UCSD-AML1 (cell line): ENCODE results near the gene MAN1A1.

Experiments
- DNase-seq: peaks from one replicate; lab custom pipeline; 2025; ENCODE audit not compliant: unreplicated experiment; lab: John Stamatoyannopoulos, UW

The MAN1A1 gene

GRCh38 chr6:119240257-119241110, 109.1 kb downstream of the MAN1A1 start:
- DNase-seq: no peak

GRCh38 chr6:119237177-119237715, 112.3 kb downstream of the MAN1A1 start:
- no peak for DNase-seq

GRCh38 chr6:119234941-119235340, 114.6 kb downstream of the MAN1A1 start:
- DNase-seq: no peak

GRCh38 chr6:119234457-119234856, 115.1 kb downstream of the MAN1A1 start:
- DNase-seq: no peak

GRCh38 chr6:119233312-119233984, 116.1 kb downstream of the MAN1A1 start:
- DNase-seq: no peak

GRCh38 chr6:119231394-119231793, 118.2 kb downstream of the MAN1A1 start:
- DNase-seq: no peak

- DNase-seq: no peak
Measured at GRCh38 chr6:119230160-119230559, 119.4 kb downstream of the MAN1A1 start.

- DNase-seq: no peak
Measured at GRCh38 chr6:119227377-119227776, 122.2 kb downstream of the MAN1A1 start.

- DNase-seq: no peak
Measured at GRCh38 chr6:119226089-119226488, 123.5 kb downstream of the MAN1A1 start.

- DNase-seq: no peak
Measured at GRCh38 chr6:119224095-119224701, 125.4 kb downstream of the MAN1A1 start.

GRCh38 chr6:119220452-119220851, 129.1 kb downstream of the MAN1A1 start:
- DNase-seq: no peak

- DNase-seq: no peak
Measured at GRCh38 chr6:119218548-119218947, 131.0 kb downstream of the MAN1A1 start.

GRCh38 chr6:119215885-119216590, 133.5 kb downstream of the MAN1A1 start:
- no peak for DNase-seq

GRCh38 chr6:119215309-119215708, 134.3 kb downstream of the MAN1A1 start:
- DNase-seq: no peak

- no peak for DNase-seq
Measured at GRCh38 chr6:119210596-119210995, 139.0 kb downstream of the MAN1A1 start.

GRCh38 chr6:119209452-119210205, 139.9 kb downstream of the MAN1A1 start:
- DNase-seq: no peak

GRCh38 chr6:119207971-119208725, 141.4 kb downstream of the MAN1A1 start:
- DNase-seq: no peak

GRCh38 chr6:119207327-119207726, 142.2 kb downstream of the MAN1A1 start:
- no peak for DNase-seq

- no peak for DNase-seq
Measured at GRCh38 chr6:119205911-119206618, 143.5 kb downstream of the MAN1A1 start.
